ENCODE measurements around the gene DNAH17. TPM values are rescaled to one million over a fixed set of nuclear protein-coding genes. Genes with fewer than 3 reads are reported as not detected.

Gene DNAH17
- total RNA-seq, 4 donors from 2014 or later = 0.19 to 0.31 TPM; not detected in 2

GRCh38 chr17:78460951-78461798 lies 116.0 kb downstream of the DNAH17 start:
- Histone ChIP-seq H3K4me1 (no peaks in the 10 kb centered on the region), H3K27ac (no peak overlapping the region), H3K36me3 (no peaks in the 10 kb centered on the region), H3K27me3 (no peaks in the 10 kb centered on the region), H3K4me3 (no peak overlapping the region), H3K9me3 (no peaks in the 10 kb centered on the region)
- WGBS, 2 donors = 78 to 81% methylated on average over 15 of the region's 34 CpGs
- TF ChIP-seq, protein P1, sequence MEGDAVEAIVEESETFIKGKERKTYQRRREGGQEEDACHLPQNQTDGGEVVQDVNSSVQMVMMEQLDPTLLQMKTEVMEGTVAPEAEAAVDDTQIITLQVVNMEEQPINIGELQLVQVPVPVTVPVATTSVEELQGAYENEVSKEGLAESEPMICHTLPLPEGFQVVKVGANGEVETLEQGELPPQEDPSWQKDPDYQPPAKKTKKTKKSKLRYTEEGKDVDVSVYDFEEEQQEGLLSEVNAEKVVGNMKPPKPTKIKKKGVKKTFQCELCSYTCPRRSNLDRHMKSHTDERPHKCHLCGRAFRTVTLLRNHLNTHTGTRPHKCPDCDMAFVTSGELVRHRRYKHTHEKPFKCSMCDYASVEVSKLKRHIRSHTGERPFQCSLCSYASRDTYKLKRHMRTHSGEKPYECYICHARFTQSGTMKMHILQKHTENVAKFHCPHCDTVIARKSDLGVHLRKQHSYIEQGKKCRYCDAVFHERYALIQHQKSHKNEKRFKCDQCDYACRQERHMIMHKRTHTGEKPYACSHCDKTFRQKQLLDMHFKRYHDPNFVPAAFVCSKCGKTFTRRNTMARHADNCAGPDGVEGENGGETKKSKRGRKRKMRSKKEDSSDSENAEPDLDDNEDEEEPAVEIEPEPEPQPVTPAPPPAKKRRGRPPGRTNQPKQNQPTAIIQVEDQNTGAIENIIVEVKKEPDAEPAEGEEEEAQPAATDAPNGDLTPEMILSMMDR (IDR thresholded peaks at IDR 0.05) = no peak
- TF ChIP-seq POLR2A (IDR thresholded peaks at IDR 0.05) = no peak
- intact Hi-C loops (cut with DNase I) = no loop called here
- DNase-seq = no peak

DNA sequence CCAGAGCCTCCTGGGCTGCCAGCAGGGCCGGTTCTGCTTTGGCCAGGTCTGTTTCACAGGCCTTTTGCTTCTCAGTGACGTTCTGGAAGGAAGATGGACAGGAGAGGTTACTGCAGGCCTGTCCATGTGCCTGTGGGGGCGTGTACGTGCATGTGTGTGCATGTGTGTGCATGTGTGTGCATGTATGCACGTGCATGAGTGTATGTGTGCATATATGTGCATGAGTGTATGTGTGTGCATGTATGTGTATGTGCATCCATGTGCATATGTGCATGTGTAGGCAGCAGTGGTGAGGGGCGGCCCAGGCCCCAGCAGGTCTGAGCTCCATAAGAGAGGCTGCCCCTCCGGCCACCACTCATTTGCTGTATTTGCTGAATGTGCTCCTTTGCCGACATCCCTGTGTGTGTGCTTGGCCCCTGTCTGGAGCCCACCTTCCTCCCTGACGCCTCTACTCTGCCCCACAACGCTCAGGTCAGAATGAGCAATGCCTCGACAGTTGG lies 117.0 kb downstream of the DNAH17 start:
- no peak for DNase-seq
- TF ChIP-seq POLR2A (IDR thresholded peaks at IDR 0.05) = no peak
- TF ChIP-seq, protein P1 (IDR thresholded peaks at IDR 0.05) = no peak
- Histone ChIP-seq H3K36me3 (no peaks in the 10 kb centered on the region), H3K4me3 (no peak overlapping the region), H3K27ac (no peak overlapping the region), H3K4me1 (no peaks in the 10 kb centered on the region), H3K27me3 (peaks cover 0 to 4% (median 0%) of the 10 kb centered on the region in 4 donors), H3K9me3 (no peaks in the 10 kb centered on the region)
- 89 to 91% methylated on average over 3 to 6 of the region's 11 CpGs for WGBS, 2 donors
- intact Hi-C loops (cut with DNase I) = no loop called here

GRCh38 chr17:78459696-78460095 lies 117.5 kb downstream of the DNAH17 start:
- Histone ChIP-seq H3K27me3 (peaks cover 0 to 7% (median 0%) of the 10 kb centered on the region in 4 donors), H3K9me3 (no peaks in the 10 kb centered on the region), H3K36me3 (no peaks in the 10 kb centered on the region), H3K4me1 (no peaks in the 10 kb centered on the region), H3K4me3 (no peak overlapping the region), H3K27ac (no peak overlapping the region)
- intact Hi-C loops (cut with DNase I) = no loop called here
- no peak for DNase-seq
- no peak for TF ChIP-seq POLR2A (IDR thresholded peaks at IDR 0.05)
- TF ChIP-seq, protein P1 (IDR thresholded peaks at IDR 0.05) = no peak
- WGBS, 2 donors = 97% methylated on average over 5 of the region's 21 CpGs; no CpG with 5 or more reads in 1 of the 2 donors

DNA sequence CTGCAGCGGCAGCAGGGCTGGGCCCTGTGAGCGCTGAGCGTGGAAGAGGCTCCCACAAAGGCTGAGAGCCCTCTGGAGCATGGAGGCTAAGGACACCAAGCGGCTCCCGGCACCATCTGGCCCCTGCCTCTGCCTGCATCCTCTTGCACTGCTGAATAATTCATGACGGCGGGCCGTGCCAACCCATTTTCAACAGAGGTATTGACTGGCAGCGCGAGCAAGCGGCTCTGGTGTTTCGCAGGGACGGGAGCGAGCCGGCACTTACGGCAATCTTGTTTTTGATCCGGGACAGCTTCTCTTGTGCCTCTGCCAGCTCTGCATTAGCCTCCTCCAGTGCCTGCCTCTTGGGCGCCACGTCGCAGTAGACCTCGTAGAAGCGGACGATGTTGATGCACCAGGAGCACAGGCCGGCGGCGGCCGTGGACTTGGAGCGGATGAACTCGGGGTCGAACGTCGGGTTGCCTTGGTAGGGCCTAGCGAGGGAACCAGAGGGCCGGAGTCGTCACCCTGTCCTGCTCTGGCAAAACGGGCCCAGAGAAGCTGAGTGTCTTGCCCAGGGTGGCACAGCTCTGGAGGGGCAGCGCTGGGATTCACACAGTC lies 118.4 kb downstream of the DNAH17 start:
- H3K4me3 ChIP-seq = no peak overlapping the region
- H3K9me3 ChIP-seq = no peaks in the 10 kb centered on the region
- no peaks in the 10 kb centered on the region for H3K4me1 ChIP-seq
- H3K27ac ChIP-seq = no peak overlapping the region
- intact Hi-C loops (cut with DNase I) = no loop called here
- no peak for TF ChIP-seq POLR2A (IDR thresholded peaks at IDR 0.05)
- TF ChIP-seq, protein P1 (IDR thresholded peaks at IDR 0.05) = no peak
- 90% methylated on average over 20 to 28 of the region's 37 CpGs for WGBS, 2 donors
- no peaks in the 10 kb centered on the region for H3K36me3 ChIP-seq
- peaks cover 0 to 7% (median 0%) of the 10 kb centered on the region in 4 donors for H3K27me3 ChIP-seq
- DNase-seq = no peak

GRCh38 chr17:78458091-78458490 lies 119.1 kb downstream of the DNAH17 start:
- no peaks in the 10 kb centered on the region for H3K9me3 ChIP-seq
- no peaks in the 10 kb centered on the region for H3K4me1 ChIP-seq
- no peak for DNase-seq
- H3K27ac ChIP-seq = no peak overlapping the region
- TF ChIP-seq, protein P1 (IDR thresholded peaks at IDR 0.05) = no peak
- TF ChIP-seq POLR2A (IDR thresholded peaks at IDR 0.05) = no peak
- H3K36me3 ChIP-seq = no peaks in the 10 kb centered on the region
- no peak overlapping the region for H3K4me3 ChIP-seq
- intact Hi-C loops (cut with DNase I) = no loop called here
- peaks cover 0 to 7% (median 0%) of the 10 kb centered on the region in 4 donors for H3K27me3 ChIP-seq
- WGBS, 2 donors = 63 to 80% methylated on average over 4 to 7 of the region's 10 CpGs

Measured in esophagus squamous epithelium (tissue), 5 donors.